K562 (cell line): ENCODE measurements around the gene CDC5L. TPM values are rescaled to one million over a fixed set of nuclear protein-coding genes. Genes with fewer than 3 reads are reported as not detected.

Experiments used
- ATAC-seq: fragments of 200-7000 bp; cut with Tn5 transposase; 3 replicates; pipeline ENCODE4 v1.9.1; 2020; ENCODE audit warnings: moderate library complexity
- BruUV-seq: library from RNA; stranded (reverse); fragments of 400-500 nt; replicated peaks from 2 replicates; lab custom pipeline; 2021; lab: Mats Ljungman, UMichigan
- CTCF ChIA-PET: fragments of 300-600 bp; formaldehyde crosslinking; extraction: SDS; loops from one replicate; lab custom pipeline; 2021; ENCODE audit warnings: low intra/inter-chr PET ratio; lab: Yijun Ruan, JAX
- POLR2A ChIA-PET: fragments of 300-600, 350-650 bp; sonication (Branson Sonifier 250); formaldehyde crosslinking; extraction: SDS; loops from one replicate; lab custom pipeline; 2021; ENCODE audit warnings: antibody characterized with exemption, inconsistent platforms; lab: Yijun Ruan, JAX
- DNase-seq, 4 experiments: peaks; one replicate each; pipeline versions ENCODE4 v3.0.0 to v3.0.0-alpha.2; 2011 to 2018; ENCODE audit warnings: low spot score in 3 of 4, mixed read lengths in 3 of 4; ENCODE audit errors: extremely low read depth in 1 of 4
- FAIRE-seq: peaks from 2 replicates; lab custom pipeline; 2011; peaks lifted over from hg19 to GRCh38; lab: Jason Lieb, UNC
- H2AFZ ChIP-seq: 2 replicates; pipeline ENCODE4 v1.6.0; 2011; ENCODE audit warnings: low read depth, low read length, control low read depth, inconsistent platforms
- H3K27ac ChIP-seq: fragments of 200-600 bp; 3 replicates; pipeline ENCODE4 v1.8.0; 2011; ENCODE audit warnings: low read depth, mild to moderate bottlenecking, control low read depth, inconsistent platforms, low read length, moderate library complexity, mixed read lengths; ENCODE audit errors: extremely low read depth
- H3K27me3 ChIP-seq, 2 experiments: fragments of 300-600 bp in 1 of 2; 2 replicates in 1 of 2; 3 replicates in 1 of 2; pipeline versions ENCODE4 v1.6.0 to v1.8.0; 2011; ENCODE audit warnings: inconsistent platforms in 2 of 2, low read length in 2 of 2, mild to moderate bottlenecking in 1 of 2, mixed read lengths in 1 of 2, moderate library complexity in 1 of 2; ENCODE audit not compliant: control insufficient read depth in 2 of 2, insufficient read depth in 2 of 2
- H3K36me3 ChIP-seq: fragments of 300-600 bp; 3 replicates; pipeline ENCODE4 v1.8.0; 2011; ENCODE audit warnings: mild to moderate bottlenecking, low read length, inconsistent platforms; ENCODE audit not compliant: control insufficient read depth, insufficient read depth
- H3K4me1 ChIP-seq, 2 experiments: fragments of 200-600 bp in 1 of 2; replicated peaks in 1 of 2; 2 replicates in 1 of 2; 3 replicates in 1 of 2; pipeline versions ENCODE4 v1.5.1 to v1.8.0; 2011; ENCODE audit warnings: inconsistent platforms in 2 of 2, low read length in 2 of 2, mild to moderate bottlenecking in 1 of 2, mixed read lengths in 1 of 2, moderate library complexity in 1 of 2; ENCODE audit not compliant: control insufficient read depth in 2 of 2, insufficient read depth in 2 of 2
- H3K4me2 ChIP-seq: 2 replicates; pipeline ENCODE4 v1.6.1; 2011; ENCODE audit warnings: low read length, control low read depth, inconsistent platforms, mixed read lengths; ENCODE audit not compliant: insufficient read depth
- H3K4me3 ChIP-seq: fragments of 200-600 bp; sonication (generic), shearing (Covaris generic); 2 replicates; pipeline ENCODE4 v1.5.1; 2016; ENCODE audit warnings: control low read depth, inconsistent platforms
- H3K79me2 ChIP-seq: fragments of 200-600 bp; 3 replicates; pipeline ENCODE4 v1.8.0; 2011; ENCODE audit warnings: low read length, inconsistent platforms; ENCODE audit not compliant: control insufficient read depth, insufficient read depth
- H3K9ac ChIP-seq, 2 experiments: 2 replicates each; pipeline versions ENCODE4 v1.6.0 to v1.6.1; 2011; ENCODE audit warnings: low read depth in 2 of 2, low read length in 2 of 2, control low read depth in 1 of 2, inconsistent platforms in 1 of 2, mild to moderate bottlenecking in 1 of 2, mixed read lengths in 1 of 2; ENCODE audit not compliant: insufficient read depth in 1 of 2
- H3K9me1 ChIP-seq: one replicate; pipeline ENCODE4 v1.6.0; 2011; ENCODE audit warnings: inconsistent platforms, mild to moderate bottlenecking, low read length, moderate library complexity; ENCODE audit not compliant: control insufficient read depth, insufficient read depth
- H3K9me3 ChIP-seq: replicated peaks from 2 replicates; pipeline ENCODE4 v1.5.1; 2011; ENCODE audit warnings: low read depth, low read length, inconsistent platforms; ENCODE audit not compliant: control insufficient read depth, insufficient read depth
- H4K20me1 ChIP-seq: replicated peaks from 2 replicates; pipeline ENCODE4 v1.6.1; 2011; ENCODE audit warnings: low read length, inconsistent platforms, mixed read lengths; ENCODE audit not compliant: control insufficient read depth, insufficient read depth
- ERF ChIP-seq: fragments of 450-650 bp; formaldehyde crosslinking; IDR thresholded peaks from 2 replicates; pipeline ENCODE4 v1.4.0; 2020; ENCODE audit warnings: mild to moderate bottlenecking, mixed read lengths
- RBM22 ChIP-seq: fragments of 200-400 bp; formaldehyde crosslinking; IDR thresholded peaks from 2 replicates; pipeline ENCODE4 v1.6.1; 2018; ENCODE audit warnings: low read length, low read depth; ENCODE audit not compliant: poor library complexity, severe bottlenecking
- SPI1 ChIP-seq: IDR thresholded peaks from 2 replicates; pipeline ENCODE4 v1.6.1; 2011; ENCODE audit warnings: low read depth, low read length, control low read depth, borderline replicate concordance
- ZNF431 ChIP-seq: sonication (generic); formaldehyde crosslinking; IDR thresholded peaks from 2 replicates; pipeline ENCODE4 v1.8.0; 2022; ENCODE audit warnings: mild to moderate bottlenecking, missing genetic modification reagents
- WGBS: fragments of 100-300 bp; shearing (Covaris generic); methylation state at CpG from one replicate; pipeline ENCODE4 v1.1.6; 2016; ENCODE audit warnings: low coverage, mixed read lengths; ENCODE audit not compliant: insufficient coverage; ENCODE audit errors: missing lambda C conversion rate; 5-methylcytosine and 5-hydroxymethylcytosine counted together
- in situ Hi-C: fragments of 300-500 bp; cut with MboI; formaldehyde crosslinking; loops from 4 replicates; pipeline ENCODE4 v1.15.0; 2018; ENCODE audit warnings: inconsistent platforms, mixed read lengths
- intact Hi-C: fragments of 100-400 bp; cut with micrococcal nuclease; formaldehyde crosslinking; loops from 2 replicates; pipeline ENCODE4 v1.14.2; 2022
- polyA plus RNA-seq, 8 experiments: library from polyadenylated mRNA; depleted of rRNA in 4 of 8; stranded (reverse) in 5 of 8; unstranded in 3 of 8; fragments of >200 nt; fragmentation: Nextera tagmentation in 2 of 8; fragmentation: Illumina TruSeq in 1 of 8; extraction: Ambion mirVana in 2 of 8; extraction: Trizol in 1 of 8; gene quantifications; 2 replicates each; pipeline versions ENCODE4 v1.2.1 to v1.2.3, GENCODE V29; 2011 to 2014; ENCODE audit warnings: inconsistent platforms in 1 of 8, missing spikeins in 1 of 8
- total RNA-seq, 7 experiments: library from RNA; depleted of rRNA in 6 of 7; stranded (reverse); fragments of >200 nt in 6 of 7; fragmentation: Illumina TruSeq in 2 of 7; extraction: Trizol in 2 of 7; gene quantifications; 2 replicates each; pipeline versions ENCODE4 v1.2.1 to v1.2.3, GENCODE V29; 2011 to 2021; ENCODE audit warnings: low replicate concordance in 1 of 7
- TF ChIP-seq, protein P1 (sequence below): fragments of 450-650 bp; formaldehyde crosslinking; IDR thresholded peaks from 2 replicates; pipeline ENCODE4 v1.4.0; 2022; ENCODE audit warnings: missing genetic modification characterization

The CDC5L gene
- total and polyA plus RNA-seq, 9 of the 15 experiments (the other 6 are each of a cell fraction or from before 2014, with no cell fraction given): 22.3 to 44.2 (median 30.8) TPM

GRCh38 chr6:44356487-44356886 lies 31.0 kb upstream of the CDC5L start:
- ATAC-seq (0 out of 3 replicates have a peak, but pooled peaks have one; percentile 25), DNase-seq (no peak), FAIRE-seq (no peak)
- Histone ChIP-seq H3K9ac (no peak overlapping the region), H3K4me1 (no peaks in the 10 kb centered on the region), H3K79me2 (no peaks in the 10 kb centered on the region), H2AFZ (no peak overlapping the region), H4K20me1 (no peaks in the 10 kb centered on the region), H3K4me2 (no peak overlapping the region), H3K9me3 (0 out of 2 replicates have a peak, but pooled peaks cover 2% of the 10 kb centered on the region), H3K27ac (no peak overlapping the region), H3K9me1 (no peaks in the 10 kb centered on the region), H3K27me3 (peaks cover 7 to 9% of the 10 kb centered on the region in 2 experiments; a peak in 4 of 5 replicates), H3K36me3 (no peaks in the 10 kb centered on the region), H3K4me3 (no peak overlapping the region)
- ChIA-PET POLR2A (interaction anchor here (1.0 kb wide), 1 partner anchor 12 kb away, joined by 4 read pairs; no protein-coding TSS in a partner anchor), CTCF (no interaction called here)
- intact Hi-C loops (no loop called here), in situ Hi-C loops (no loop called here)
- no peak for TF ChIP-seq ERF (CRISPR knock-in tag)
- TF ChIP-seq ZNF431 (CRISPR knock-in tag): no peak
- no peak for TF ChIP-seq RBM22
- TF ChIP-seq SPI1: 0 out of 2 replicates have a peak, but pooled peaks have one; percentile 12
- TF ChIP-seq, protein P1, sequence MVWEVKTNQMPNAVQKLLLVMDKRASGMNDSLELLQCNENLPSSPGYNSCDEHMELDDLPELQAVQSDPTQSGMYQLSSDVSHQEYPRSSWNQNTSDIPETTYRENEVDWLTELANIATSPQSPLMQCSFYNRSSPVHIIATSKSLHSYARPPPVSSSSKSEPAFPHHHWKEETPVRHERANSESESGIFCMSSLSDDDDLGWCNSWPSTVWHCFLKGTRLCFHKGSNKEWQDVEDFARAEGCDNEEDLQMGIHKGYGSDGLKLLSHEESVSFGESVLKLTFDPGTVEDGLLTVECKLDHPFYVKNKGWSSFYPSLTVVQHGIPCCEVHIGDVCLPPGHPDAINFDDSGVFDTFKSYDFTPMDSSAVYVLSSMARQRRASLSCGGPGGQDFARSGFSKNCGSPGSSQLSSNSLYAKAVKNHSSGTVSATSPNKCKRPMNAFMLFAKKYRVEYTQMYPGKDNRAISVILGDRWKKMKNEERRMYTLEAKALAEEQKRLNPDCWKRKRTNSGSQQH (CRISPR knock-in tag): no peak
- no TSS peak for BruUV-seq
- WGBS: 0% methylated on average over 1 of the region's 1 CpG
